Measurements from ENCODE around the gene POLR3B.

Gene POLR3B

DNA sequence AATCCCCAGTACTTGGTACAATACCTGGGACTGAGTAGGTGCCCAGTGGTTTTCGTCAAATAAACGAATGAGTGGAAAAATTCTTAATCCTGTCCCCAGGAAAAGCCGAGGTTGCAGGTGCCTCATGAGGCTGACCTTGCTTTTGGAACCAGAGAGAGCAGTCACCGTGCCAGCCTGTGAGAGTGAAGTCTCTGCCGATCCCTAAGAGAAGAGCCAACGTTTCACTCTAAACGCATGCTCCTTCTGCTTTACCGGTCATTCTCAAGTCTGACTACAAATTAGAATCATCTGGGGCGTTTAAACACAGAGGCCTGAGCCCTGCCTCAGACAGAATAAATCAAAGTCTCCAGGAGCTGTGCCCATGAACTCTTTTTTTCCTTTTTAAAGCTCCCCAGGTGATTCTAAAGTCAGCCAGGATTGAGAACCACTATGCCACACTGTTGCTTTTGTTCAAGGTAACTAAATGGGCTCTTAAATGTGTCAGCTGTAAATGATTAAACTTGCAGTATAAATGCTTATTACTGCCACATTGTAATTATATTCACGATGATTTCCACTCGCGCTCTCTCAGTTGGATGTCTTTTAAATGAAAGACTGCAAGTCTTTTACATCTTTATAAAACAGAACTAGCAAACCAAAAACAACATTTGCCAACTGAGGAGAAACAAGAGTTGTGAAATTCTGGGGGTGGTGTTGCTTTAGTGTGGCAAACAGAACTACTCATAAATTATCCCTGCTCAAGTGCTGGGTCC lies 28.1 kb upstream of the POLR3B start:
- no peak for DNase-seq (ENCODE audit: low read depth)
- no peak overlapping the region for H3K4me3 ChIP-seq (ENCODE audit: low read depth, low read length)

DNA sequence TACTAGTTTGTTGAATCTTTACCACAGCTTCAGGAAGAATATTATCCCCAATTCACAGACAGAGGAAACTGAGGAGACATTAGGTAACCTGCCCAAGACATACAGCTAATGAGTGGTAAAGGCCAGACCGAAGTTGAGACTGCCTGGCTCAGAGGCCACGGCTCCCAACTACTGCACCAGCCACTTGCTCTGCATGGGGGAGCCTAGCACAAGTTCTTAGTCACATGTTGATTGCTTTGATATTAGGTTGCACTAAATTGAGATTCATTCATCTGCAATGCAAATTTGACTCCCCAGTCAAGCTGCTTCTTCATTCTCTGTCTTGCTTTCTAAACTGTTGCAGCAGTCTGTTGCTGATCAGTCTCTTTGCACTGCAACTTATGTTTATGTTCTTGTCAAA lies 25.9 kb upstream of the POLR3B start:
- no peak overlapping the region for H3K4me3 ChIP-seq (ENCODE audit: low read depth, low read length)
- DNase-seq (ENCODE audit: low read depth) = no peak
- TF ChIP-seq CTCF (conservative IDR thresholded peaks at IDR 0.05; ENCODE audit: low read depth, low read length) = no peak

More for the DNA sequence above, 28.1 kb upstream of the POLR3B start:
- TF ChIP-seq CTCF (conservative IDR thresholded peaks at IDR 0.05; ENCODE audit: low read depth, low read length) = no peak

DNA sequence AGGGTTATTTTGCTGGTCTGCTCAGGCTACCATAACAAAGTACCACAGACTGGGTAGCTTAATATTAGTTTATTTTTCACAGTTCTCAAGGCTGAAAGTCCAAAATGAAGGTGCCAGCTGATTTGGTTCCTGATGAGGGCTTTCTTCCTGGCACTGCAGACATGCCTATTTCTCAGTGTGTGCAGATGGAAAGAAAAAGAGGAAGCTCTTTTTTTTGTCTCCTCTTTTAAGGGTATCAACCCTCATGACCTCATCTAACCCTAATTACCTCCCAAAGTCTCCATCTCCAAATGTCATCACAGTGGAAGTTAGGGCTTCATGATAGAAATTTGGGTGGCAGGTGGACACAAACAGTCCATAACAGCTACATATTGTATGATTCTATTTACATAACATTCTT lies 25.0 kb upstream of the POLR3B start:
- TF ChIP-seq CTCF (conservative IDR thresholded peaks at IDR 0.05; ENCODE audit: low read depth, low read length) = no peak
- no peak overlapping the region for H3K4me3 ChIP-seq (ENCODE audit: low read depth, low read length)
- no peak for DNase-seq (ENCODE audit: low read depth)

DNA sequence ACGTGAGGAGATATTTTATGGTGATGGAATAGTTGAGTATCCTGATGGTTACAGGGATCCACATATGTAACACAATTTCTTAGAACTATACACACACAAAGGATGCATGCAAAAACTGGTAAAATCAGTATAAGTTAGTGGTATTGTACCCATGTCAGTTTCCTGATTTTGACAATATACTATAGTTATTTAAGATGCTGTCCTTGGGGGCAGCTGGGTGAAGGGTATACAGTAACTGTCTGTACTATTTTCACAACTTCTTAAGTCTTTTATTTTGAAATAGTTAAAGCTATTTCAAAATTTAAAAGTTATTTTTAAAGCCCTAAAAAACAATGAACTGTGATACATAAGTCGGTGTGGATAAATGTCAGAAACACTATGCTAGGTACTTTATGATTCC lies 24.5 kb upstream of the POLR3B start:
- no peak for TF ChIP-seq CTCF (conservative IDR thresholded peaks at IDR 0.05; ENCODE audit: low read depth, low read length)
- H3K4me3 ChIP-seq (ENCODE audit: low read depth, low read length) = no peak overlapping the region
- no peak for DNase-seq (ENCODE audit: low read depth)

- TF ChIP-seq CTCF (conservative IDR thresholded peaks at IDR 0.05; ENCODE audit: low read depth, low read length) = no peak
- no peak overlapping the region for H3K4me3 ChIP-seq (ENCODE audit: low read depth, low read length)
- no peak for DNase-seq (ENCODE audit: low read depth)
Observed at GRCh38 chr12:106333756-106334155, 23.8 kb upstream of the POLR3B start.

DNA sequence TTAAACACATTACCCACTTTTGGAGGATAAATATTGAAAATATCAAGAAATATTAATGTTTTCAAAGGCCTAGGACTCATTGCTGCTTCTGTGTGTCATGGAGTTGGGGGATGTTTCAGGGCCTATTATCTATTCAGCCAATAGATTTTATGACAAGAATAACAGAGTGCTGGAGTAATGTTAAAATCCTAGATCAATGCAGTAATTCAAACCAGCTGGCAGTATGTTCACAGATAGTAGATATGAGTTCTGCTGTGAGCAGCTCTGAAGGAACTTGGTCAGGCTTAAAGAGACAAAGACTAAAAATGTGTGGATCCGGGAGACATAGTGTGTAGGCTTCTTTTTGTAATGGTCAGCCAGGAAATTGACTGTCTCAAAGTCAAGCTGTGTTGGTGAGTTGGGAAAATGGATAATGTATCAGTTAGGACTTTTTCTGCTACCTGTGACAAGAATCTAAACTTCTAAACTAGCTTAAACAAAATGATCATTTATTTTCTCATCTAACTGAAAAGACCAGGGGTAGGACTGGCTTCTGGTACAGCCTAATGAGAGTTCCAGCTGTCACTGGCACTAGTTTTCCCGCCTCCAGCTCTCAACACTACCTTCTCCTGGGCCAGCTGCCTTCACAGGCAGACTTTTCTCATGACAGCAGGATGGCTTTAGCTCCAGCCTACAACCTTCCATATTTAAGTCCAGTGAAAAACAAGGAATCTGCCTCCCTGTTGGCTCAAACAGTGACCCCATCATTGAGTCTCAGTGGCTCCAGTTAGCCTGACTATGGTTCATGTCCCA lies 16.3 kb upstream of the POLR3B start:
- TF ChIP-seq CTCF (conservative IDR thresholded peaks at IDR 0.05; ENCODE audit: low read depth, low read length) = no peak
- DNase-seq (ENCODE audit: low read depth) = no peak

More for the DNA sequence above, 16.3 kb upstream of the POLR3B start:
- no peak overlapping the region for H3K4me3 ChIP-seq (ENCODE audit: low read depth, low read length)
